ENCODE data around the gene PGAM1.

GRCh38 chr10:97452352-97452751 lies 26.4 kb downstream of the PGAM1 start:
- TF ChIP-seq CTCF (IDR thresholded peaks at IDR 0.05), result no peak
- TF ChIP-seq POLR2A (IDR thresholded peaks at IDR 0.05), result no peak
